H9 (cell line): ENCODE data around the gene LRP1B. TPM values are rescaled to one million over a fixed set of nuclear protein-coding genes. Genes with fewer than 3 reads are reported as not detected.

Experiments used
- DNase-seq: peaks from one replicate; pipeline ENCODE4 v3.0.0-alpha.2; 2017
- H2AFZ ChIP-seq: one replicate; pipeline ENCODE4 v1.6.1; 2013; ENCODE audit warnings: mild to moderate bottlenecking, low read length, control low read depth, moderate library complexity
- H2AK5ac ChIP-seq: 2 replicates; pipeline ENCODE4 v1.6.1; 2013; ENCODE audit warnings: low read length, control low read depth, mixed read lengths; ENCODE audit not compliant: insufficient read length
- H2BK120ac ChIP-seq: one replicate; pipeline ENCODE4 v1.6.1; 2013; ENCODE audit warnings: low read depth, mild to moderate bottlenecking, low read length, control low read depth, inconsistent platforms; ENCODE audit not compliant: poor library complexity, severe bottlenecking
- H2BK12ac ChIP-seq: 2 replicates; pipeline ENCODE4 v1.6.1; 2013; ENCODE audit warnings: low read length, control low read depth, mixed read lengths, low read depth; ENCODE audit not compliant: insufficient read length
- H2BK15ac ChIP-seq: 2 replicates; pipeline ENCODE4 v1.6.1; 2013; ENCODE audit warnings: low read depth, low read length, control low read depth
- H2BK20ac ChIP-seq: one replicate; pipeline ENCODE4 v1.6.1; 2013; ENCODE audit warnings: low read depth, mild to moderate bottlenecking, low read length, control low read depth, inconsistent platforms; ENCODE audit not compliant: poor library complexity, severe bottlenecking
- H2BK5ac ChIP-seq: 2 replicates; pipeline ENCODE4 v1.6.1; 2013; ENCODE audit warnings: low read length, control low read depth, mixed read lengths; ENCODE audit not compliant: insufficient read length
- H3K14ac ChIP-seq: 2 replicates; pipeline ENCODE4 v1.6.1; 2013; ENCODE audit warnings: low read length, control low read depth; ENCODE audit not compliant: insufficient read depth
- H3K18ac ChIP-seq: 2 replicates; pipeline ENCODE4 v1.6.1; 2013; ENCODE audit warnings: low read depth, mild to moderate bottlenecking, mixed read lengths, low read length, control low read depth; ENCODE audit not compliant: insufficient read length
- H3K23ac ChIP-seq: 2 replicates; pipeline ENCODE4 v1.6.1; 2013; ENCODE audit warnings: low read length, control low read depth, mixed read lengths, low read depth; ENCODE audit not compliant: insufficient read length
- H3K23me2 ChIP-seq: 2 replicates; pipeline ENCODE4 v1.6.1; 2013; ENCODE audit warnings: low read depth, mild to moderate bottlenecking, mixed read lengths, low read length, control low read depth; ENCODE audit not compliant: insufficient read length, poor library complexity, severe bottlenecking
- H3K27ac ChIP-seq: 2 replicates; pipeline ENCODE4 v1.5.1; 2013; ENCODE audit warnings: low read length, control low read depth, mixed read lengths, low read depth; ENCODE audit not compliant: insufficient read length
- H3K27me3 ChIP-seq: 2 replicates; pipeline ENCODE4 v1.6.1; 2013; ENCODE audit warnings: low read length, control low read depth, inconsistent platforms; ENCODE audit not compliant: insufficient read depth
- H3K4ac ChIP-seq: 2 replicates; pipeline ENCODE4 v1.6.1; 2013; ENCODE audit warnings: low read depth, mild to moderate bottlenecking, control low read depth, inconsistent platforms, low read length, moderate library complexity
- H3K4me1 ChIP-seq: 2 replicates; pipeline ENCODE4 v1.6.1; 2013; ENCODE audit warnings: low read length, control low read depth, inconsistent platforms; ENCODE audit not compliant: insufficient read depth
- H3K4me2 ChIP-seq: 2 replicates; pipeline ENCODE4 v1.6.1; 2013; ENCODE audit warnings: low read length, control low read depth, mixed read lengths; ENCODE audit not compliant: insufficient read length, insufficient read depth
- H3K56ac ChIP-seq: 2 replicates; pipeline ENCODE4 v1.6.1; 2013; ENCODE audit warnings: low read depth, mild to moderate bottlenecking, mixed read lengths, low read length, control low read depth; ENCODE audit not compliant: insufficient read length
- H3K79me1 ChIP-seq: 2 replicates; pipeline ENCODE4 v1.6.1; 2013; ENCODE audit warnings: low read depth, mild to moderate bottlenecking, moderate library complexity, low read length, control low read depth, inconsistent platforms; ENCODE audit not compliant: insufficient read depth, poor library complexity, severe bottlenecking
- H3K79me2 ChIP-seq: 2 replicates; pipeline ENCODE4 v1.6.1; 2013; ENCODE audit warnings: low read length, control low read depth, inconsistent platforms; ENCODE audit not compliant: insufficient read depth
- H3K9ac ChIP-seq: 2 replicates; pipeline ENCODE4 v1.6.1; 2013; ENCODE audit warnings: low read length, control low read depth, mixed read lengths; ENCODE audit not compliant: insufficient read length; ENCODE audit errors: extremely low read depth
- H3K9me3 ChIP-seq: one replicate; pipeline ENCODE4 v1.6.1; 2013; ENCODE audit warnings: low read depth, low read length, inconsistent platforms; ENCODE audit not compliant: control insufficient read depth
- H3T11ph ChIP-seq: one replicate; pipeline ENCODE4 v1.6.1; 2013; ENCODE audit warnings: mild to moderate bottlenecking, low read length, control low read depth, inconsistent platforms
- H4K20me1 ChIP-seq: one replicate; pipeline ENCODE4 v1.6.1; 2013; ENCODE audit not compliant: control insufficient read depth, insufficient read length, insufficient read depth
- H4K5ac ChIP-seq: 2 replicates; pipeline ENCODE4 v1.6.1; 2013; ENCODE audit warnings: low read depth, mild to moderate bottlenecking, mixed read lengths, low read length, control low read depth; ENCODE audit not compliant: insufficient read length
- H4K8ac ChIP-seq: replicated peaks from 2 replicates; pipeline ENCODE4 v1.6.1; 2013; ENCODE audit warnings: low read length, control low read depth, mixed read lengths, low read depth; ENCODE audit not compliant: insufficient read length
- H4K91ac ChIP-seq: 2 replicates; pipeline ENCODE4 v1.6.1; 2013; ENCODE audit warnings: low read depth, mild to moderate bottlenecking, moderate library complexity, mixed read lengths, low read length, control low read depth; ENCODE audit not compliant: insufficient read length
- H3K27ac Mint-ChIP-seq, 3 experiments: 2 replicates in 2 of 3; 3 replicates in 1 of 3; pipeline ENCODE4 v1.8.0; 2020 to 2021; ENCODE audit warnings: mixed read lengths in 3 of 3, mild to moderate bottlenecking in 1 of 3, moderate library complexity in 1 of 3
- H3K27me3 Mint-ChIP-seq: 2 replicates; pipeline ENCODE4 v1.8.0; 2021; ENCODE audit warnings: low read depth, mild to moderate bottlenecking, moderate library complexity, mixed read lengths
- H3K36me3 Mint-ChIP-seq, 3 experiments: 2 replicates in 2 of 3; 3 replicates in 1 of 3; pipeline ENCODE4 v1.8.0; 2020 to 2021; ENCODE audit warnings: low read depth in 3 of 3, mixed read lengths in 3 of 3; ENCODE audit not compliant: insufficient read depth in 1 of 3
- H3K4me1 Mint-ChIP-seq, 2 experiments: 2 replicates each; pipeline ENCODE4 v1.8.0; 2020; ENCODE audit warnings: mixed read lengths in 2 of 2
- H3K4me3 Mint-ChIP-seq, 2 experiments: 2 replicates in 1 of 2; 3 replicates in 1 of 2; pipeline ENCODE4 v1.8.0; 2020 to 2021; ENCODE audit warnings: mild to moderate bottlenecking in 2 of 2, mixed read lengths in 2 of 2, moderate library complexity in 1 of 2
- H3K9me3 Mint-ChIP-seq, 2 experiments: 2 replicates in 1 of 2; 3 replicates in 1 of 2; pipeline ENCODE4 v1.8.0; 2020; ENCODE audit warnings: mild to moderate bottlenecking in 2 of 2, mixed read lengths in 2 of 2, moderate library complexity in 1 of 2
- CTCF ChIP-seq: fragments of 200-600 bp; sonication (generic); conservative IDR thresholded peaks from 3 replicates; pipeline ENCODE4 v1.8.0; 2021; ENCODE audit warnings: antibody characterized with exemption, mild to moderate bottlenecking
- WGBS: extraction: QIAGEN DNeasy Blood & Tissue Kit; methylation state at CpG from one replicate; pipeline ENCODE4 v1.1.7; 2013; ENCODE audit warnings: missing lambda C conversion rate, low lambda C conversion rate, mixed read lengths; ENCODE audit not compliant: insufficient read length; ENCODE audit errors: extremely low coverage; 5-methylcytosine and 5-hydroxymethylcytosine counted together
- total RNA-seq: library from RNA; stranded (reverse); gene quantifications from 2 replicates; pipeline ENCODE4 v1.2.1, GENCODE V29; 2021

The LRP1B gene
- total RNA-seq, 1 experiment from 2014 or later: not detected

- H3K9me3 Mint-ChIP-seq: no peaks in the 10 kb centered on the region
Measured at GRCh38 chr2:140639628-140640027, 1491.2 kb downstream of the LRP1B start.

More at GRCh38 chr2:140639628-140640027, 1491.2 kb downstream of the LRP1B start:
- Histone ChIP-seq H4K8ac (no peak overlapping the region), H3K23me2 (no peaks in the 10 kb centered on the region), H3K4me2 (no peak overlapping the region), H2BK120ac (no peak overlapping the region), H3K9me3 (no peaks in the 10 kb centered on the region), H3K23ac (no peak overlapping the region), H3K27ac (no peak overlapping the region), H3K18ac (no peak overlapping the region), H3K4me1 (no peaks in the 10 kb centered on the region), H3K79me2 (no peaks in the 10 kb centered on the region), H4K5ac (no peak overlapping the region), H3K9ac (no peak overlapping the region), H2BK15ac (no peak overlapping the region), H4K91ac (no peak overlapping the region), H2BK20ac (no peak overlapping the region), H2BK5ac (no peak overlapping the region), H3K14ac (no peak overlapping the region), H3K27me3 (no peaks in the 10 kb centered on the region), H4K20me1 (no peaks in the 10 kb centered on the region), H3K79me1 (no peaks in the 10 kb centered on the region), H3T11ph (no peak overlapping the region), H2AK5ac (no peak overlapping the region), H2BK12ac (no peak overlapping the region), H3K56ac (no peak overlapping the region), H2AFZ (no peak overlapping the region), H3K4ac (no peak overlapping the region)
- Mint-ChIP-seq H3K36me3 (no peaks in the 10 kb centered on the region), H3K27ac (no peak overlapping the region; a peak in 1 of 7 replicates), H3K4me3 (no peak overlapping the region), H3K4me1 (no peaks in the 10 kb centered on the region), H3K27me3 (no peaks in the 10 kb centered on the region)
- no peak for TF ChIP-seq CTCF
- WGBS: no CpG with 5 or more reads among the region's 3 CpGs
- no peak for DNase-seq
